SK-N-MC (cell line): ENCODE data around the gene GRB2.
A peak's percentile ranks its signal among the peaks of the same experiment; 100 is the strongest.
"Not testable (repeated sequence)": the region's sequence is repeated elsewhere in the genome, so short reads cannot be mapped to it uniquely, and the experiment has no call there.

Experiments used
- DNase-seq: peaks from one replicate; pipeline ENCODE4 v3.0.0-alpha.2; 2011; ENCODE audit warnings: low read depth, low spot score
- H3K27ac ChIP-seq: fragments of 200-600 bp; sonication (generic); 2 replicates; pipeline ENCODE4 v1.5.1; 2016; ENCODE audit warnings: mixed run types
- H3K36me3 ChIP-seq: fragments of 200-600 bp; sonication (generic); 2 replicates; pipeline ENCODE4 v1.6.1; 2017; ENCODE audit warnings: antibody characterized with exemption, low read length, mixed read lengths; ENCODE audit not compliant: insufficient read depth
- H3K4me3 ChIP-seq: fragments of 200-600 bp; sonication (generic); 2 replicates; pipeline ENCODE4 v1.5.1; 2016
- H3K9ac ChIP-seq: fragments of 200-600 bp; sonication (generic); 2 replicates; pipeline ENCODE4 v1.8.0; 2017; ENCODE audit warnings: mixed run types, mixed read lengths; ENCODE audit not compliant: insufficient read length
- H3K9me3 ChIP-seq: fragments of 200-600 bp; sonication (generic); 2 replicates; pipeline ENCODE4 v1.6.1; 2017; ENCODE audit warnings: low read depth, mild to moderate bottlenecking, antibody characterized with exemption, low read length, moderate library complexity, mixed read lengths
- EZH2 ChIP-seq: fragments of 200-600 bp; sonication (generic); IDR thresholded peaks from one replicate; pipeline ENCODE4 v1.6.1; 2017; ENCODE audit warnings: antibody characterized with exemption
- FOXP2 ChIP-seq: optimal IDR thresholded peaks from 2 replicates; pipeline ENCODE3; 2011; ENCODE audit warnings: mild to moderate bottlenecking, moderate library complexity; ENCODE audit not compliant: insufficient read depth; ENCODE audit errors: extremely low read length, control extremely low read depth
- POLR2AphosphoS5 ChIP-seq: IDR thresholded peaks from 2 replicates; pipeline ENCODE4 v1.6.1; 2012; ENCODE audit warnings: mild to moderate bottlenecking, low read depth, low read length, borderline replicate concordance

The GRB2 gene

DNA sequence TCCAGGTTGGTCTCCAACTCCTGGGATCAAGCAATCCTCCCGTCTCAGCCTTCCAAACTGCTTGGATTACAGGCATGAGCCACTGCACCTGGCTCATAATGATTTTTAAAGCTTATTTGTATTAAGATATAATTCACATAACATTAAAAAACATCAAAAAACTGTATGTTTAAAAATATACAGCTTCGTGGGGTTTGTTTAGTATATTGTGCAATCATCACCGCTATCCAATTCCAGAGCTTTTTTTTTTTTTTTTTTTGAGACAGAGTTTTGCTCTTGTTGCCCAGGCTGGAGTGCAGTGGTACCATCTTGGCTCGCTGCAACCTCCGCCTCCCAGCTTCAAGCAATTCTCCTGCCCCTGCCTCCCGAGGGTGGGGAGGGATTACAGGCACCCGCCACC, 105.2 kb downstream of the GRB2 start:
- TF ChIP-seq POLR2AphosphoS5 (no peak), FOXP2 (no peak), EZH2 (no peak)
- H3K4me3 ChIP-seq = no peak overlapping the region
- no peak overlapping the region for H3K9ac ChIP-seq
- no peaks in the 10 kb centered on the region for H3K9me3 ChIP-seq
- no peak overlapping the region for H3K27ac ChIP-seq
- no peaks in the 10 kb centered on the region for H3K36me3 ChIP-seq
- DNase-seq = no peak

DNA sequence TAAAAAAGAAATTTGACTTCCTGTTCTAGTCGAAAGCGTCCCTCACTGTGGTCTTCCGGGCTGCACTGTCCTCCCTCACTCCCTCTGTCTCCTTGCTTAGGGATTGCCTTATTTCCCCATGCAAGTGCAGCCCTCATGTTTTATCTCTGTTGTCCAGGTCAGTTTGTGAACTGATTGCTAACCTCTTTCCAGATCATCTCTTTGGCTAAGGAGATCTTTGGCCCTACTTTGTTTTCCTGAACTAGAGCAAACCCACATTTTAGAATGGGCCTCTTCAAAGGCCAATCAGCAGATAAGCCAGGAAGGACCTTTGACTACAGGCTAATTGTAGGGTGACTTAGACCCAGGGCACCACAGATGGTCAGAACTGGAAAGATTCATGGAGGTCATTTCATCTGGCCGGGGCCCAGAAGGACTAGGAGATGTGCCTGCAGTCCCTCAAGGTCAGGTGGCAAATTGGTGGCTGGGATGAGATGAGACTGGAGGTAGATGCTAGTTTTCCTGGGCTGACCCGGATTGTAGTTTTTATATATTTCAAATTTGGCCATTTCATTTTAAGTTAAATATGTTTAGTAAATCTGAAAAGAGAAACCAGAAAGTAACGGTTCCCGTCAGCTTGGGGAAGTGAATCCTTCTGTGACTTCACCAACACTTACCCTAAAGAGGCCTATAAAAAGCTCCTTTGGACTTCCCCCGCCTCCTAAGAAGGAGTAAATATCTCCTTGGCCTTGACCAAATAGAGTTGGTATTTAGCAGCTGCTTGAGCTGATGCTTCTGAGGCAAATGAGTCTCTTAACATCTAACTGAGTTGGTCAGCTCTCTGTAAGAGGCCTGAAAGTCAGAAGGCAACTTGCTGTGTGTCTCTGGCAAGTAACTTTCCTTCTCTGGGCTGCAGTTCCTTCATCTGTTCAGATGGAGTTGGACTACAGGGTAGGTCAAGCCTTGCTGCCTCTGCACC, 110.0 kb downstream of the GRB2 start:
- TF ChIP-seq POLR2AphosphoS5 = no peak
- no peak for TF ChIP-seq FOXP2
- no peak for TF ChIP-seq EZH2
- H3K4me3 ChIP-seq = no peak overlapping the region
- no peak overlapping the region for H3K9ac ChIP-seq
- H3K9me3 ChIP-seq = no peaks in the 10 kb centered on the region
- no peak overlapping the region for H3K27ac ChIP-seq
- no peaks in the 10 kb centered on the region for H3K36me3 ChIP-seq
- no peak for DNase-seq

DNA sequence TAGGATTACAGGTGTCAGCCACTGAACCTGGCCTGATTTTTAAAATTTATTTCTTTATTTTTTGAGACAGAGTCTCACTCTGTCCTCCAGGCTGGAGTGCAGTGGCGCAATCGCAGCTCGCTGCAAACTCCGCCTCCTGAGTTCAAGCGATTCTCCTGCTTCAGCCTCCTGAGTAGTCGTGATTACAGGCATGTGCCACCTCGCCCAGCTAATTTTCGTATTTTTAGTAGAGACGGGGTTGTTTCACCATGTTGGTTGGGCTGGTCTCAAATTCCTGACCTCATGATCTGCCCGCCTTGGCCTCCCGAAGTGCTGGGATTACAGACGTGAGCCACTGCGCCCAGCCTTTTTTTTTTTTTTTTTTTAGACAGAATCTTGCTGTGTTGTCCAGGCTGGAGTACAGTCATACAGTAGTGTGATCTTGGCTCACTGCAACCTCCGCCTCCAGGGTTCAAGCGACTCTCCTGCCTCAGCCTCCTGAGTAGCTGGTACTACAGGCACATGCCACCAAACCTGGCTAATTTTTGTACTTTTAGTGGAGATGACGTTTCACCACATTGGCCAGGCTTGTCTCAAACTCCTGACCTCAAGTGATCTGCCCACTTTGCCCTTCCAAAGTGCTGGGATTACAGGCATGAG, 112.5 kb downstream of the GRB2 start:
- not testable (repeated sequence) for H3K9ac ChIP-seq, DNase-seq, H3K27ac ChIP-seq, H3K36me3 ChIP-seq, H3K4me3 ChIP-seq, H3K9me3 ChIP-seq

DNA sequence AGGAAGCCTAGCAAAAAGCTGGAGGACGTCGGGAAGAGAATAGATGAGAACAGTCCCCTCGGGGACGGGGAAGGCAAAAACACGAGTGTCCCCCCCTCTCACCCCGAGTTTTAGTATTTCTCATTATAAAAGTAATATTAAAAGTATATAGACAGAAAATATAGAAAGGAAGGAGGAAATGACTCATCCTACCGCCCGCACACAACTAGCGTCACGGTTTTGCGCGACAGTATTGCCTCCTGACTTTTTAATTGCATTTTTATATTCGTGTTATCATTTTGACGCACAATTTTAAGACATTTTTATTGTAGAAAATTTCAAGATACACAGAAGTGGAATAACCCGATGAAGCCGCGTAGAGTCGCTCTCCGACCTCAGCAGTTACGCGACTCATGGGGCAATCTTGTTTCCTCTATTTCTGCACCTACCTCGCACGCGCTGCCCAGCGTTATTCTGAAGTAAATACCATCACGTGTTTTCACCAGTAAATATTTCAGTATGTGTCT, 115.6 kb downstream of the GRB2 start:
- no peak for DNase-seq
- TF ChIP-seq POLR2AphosphoS5 (no peak), EZH2 (no peak), FOXP2 (no peak)
- Histone ChIP-seq H3K9ac (peak overlapping the region; percentile 69), H3K27ac (peak overlapping the region; percentile 59; the same call in 1 of the 2 replicates), H3K36me3 (no peaks in the 10 kb centered on the region; the same call in 1 of the 2 replicates), H3K4me3 (peak overlapping the region; percentile 94), H3K9me3 (no peaks in the 10 kb centered on the region)

DNA sequence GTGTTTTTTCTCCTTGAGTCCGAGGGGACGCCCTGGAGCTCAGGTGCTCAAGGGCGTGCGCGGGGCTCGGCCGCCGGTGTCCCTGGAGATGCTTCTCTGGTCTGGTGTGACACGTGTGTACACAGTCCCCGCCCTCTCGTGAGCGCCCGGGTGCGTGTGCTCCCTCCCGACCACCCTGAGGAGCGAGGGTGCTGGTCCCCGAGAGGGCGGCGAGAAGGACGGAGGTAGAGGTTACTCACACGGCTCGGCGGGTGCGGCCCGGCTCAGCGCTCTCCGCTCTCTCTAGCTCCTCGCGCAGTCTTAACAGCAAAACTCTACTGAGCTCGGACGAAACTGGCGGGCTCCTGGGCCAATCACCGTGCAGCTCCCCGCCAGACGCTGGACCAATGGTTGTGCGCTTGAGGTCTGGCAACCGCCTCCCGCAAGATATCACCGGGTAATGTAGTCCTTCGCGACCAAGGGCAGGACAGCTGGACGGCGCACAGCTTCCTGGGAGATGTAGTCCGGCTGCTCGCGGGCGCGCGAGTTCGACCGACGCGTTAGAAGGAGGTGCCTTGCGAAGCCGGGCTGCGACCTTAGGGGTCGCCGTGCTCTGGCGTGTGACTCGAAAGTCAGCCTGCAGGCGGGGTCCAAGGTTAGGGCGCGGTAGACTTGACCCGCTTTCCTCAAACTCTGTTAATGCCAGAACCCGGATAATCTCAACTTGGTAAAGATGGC, 116.2 kb downstream of the GRB2 start, which contains the start of gene SLC25A19:
Gene SLC25A19 (minus strand): TSS at position 319 of the 717 bp plus-strand sequence. CDS start 2,669 bp downstream, outside the sequence.
- peak; percentile 91 for DNase-seq
- Histone ChIP-seq H3K27ac (peak within 1 kb of the TSS; percentile 59; the same call in 1 of the 2 replicates), H3K9ac (peak within 1 kb of the TSS; percentile 89), H3K36me3 (no peaks in the 10 kb centered on the region; the same call in 1 of the 2 replicates), H3K9me3 (no peaks in the 10 kb centered on the region), H3K4me3 (peak within 1 kb of the TSS; percentile 94)
- TF ChIP-seq FOXP2 = no peak
- TF ChIP-seq POLR2AphosphoS5 = peak; percentile 93

DNA sequence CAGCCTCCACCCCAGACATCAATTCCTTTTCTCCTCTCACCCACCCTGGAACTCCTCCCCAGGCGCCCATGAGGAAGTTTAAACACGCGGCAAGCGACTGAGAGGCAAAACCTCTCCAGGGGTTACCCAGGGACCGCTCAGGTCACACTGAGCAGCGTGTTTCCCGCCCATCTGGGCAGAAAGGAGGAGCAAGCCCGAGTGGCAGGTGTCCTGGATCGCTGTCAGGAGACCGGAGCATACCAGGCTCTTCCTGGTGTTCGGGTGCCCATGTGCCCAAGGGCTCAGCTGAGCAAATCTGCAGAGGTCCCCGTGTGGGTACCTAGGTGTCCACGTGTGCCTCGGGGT, 116.7 kb downstream of the GRB2 start:
- Histone ChIP-seq H3K9ac (peak overlapping the region; percentile 89), H3K36me3 (no peaks in the 10 kb centered on the region; the same call in 1 of the 2 replicates), H3K4me3 (peak overlapping the region; percentile 94), H3K9me3 (no peaks in the 10 kb centered on the region), H3K27ac (no peak overlapping the region)
- TF ChIP-seq FOXP2 (no peak), POLR2AphosphoS5 (no peak), EZH2 (no peak)
- DNase-seq = no peak

DNA sequence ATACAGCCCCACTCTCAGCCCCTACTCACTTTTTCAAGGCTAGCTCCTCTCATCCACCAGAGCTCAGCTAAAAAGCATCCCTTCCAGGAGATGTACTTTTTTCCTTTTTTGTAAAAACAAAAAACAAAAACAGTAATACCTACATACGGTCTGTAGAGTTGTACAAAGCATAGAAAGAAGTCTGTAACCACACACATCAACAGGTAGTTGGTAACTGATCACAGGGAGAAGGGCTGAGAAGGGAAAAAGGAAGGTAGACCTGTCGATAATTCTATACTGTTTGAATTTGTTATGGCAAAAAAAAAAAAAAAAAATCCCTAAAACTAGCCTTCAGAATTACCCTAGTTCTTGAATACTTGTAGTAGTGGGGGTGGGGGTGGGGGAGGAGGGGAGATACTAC, 117.1 kb downstream of the GRB2 start:
- H3K9me3 ChIP-seq = no peaks in the 10 kb centered on the region
- TF ChIP-seq EZH2 = no peak
- TF ChIP-seq POLR2AphosphoS5 = no peak
- no peak for TF ChIP-seq FOXP2
- peak overlapping the region; percentile 89 for H3K9ac ChIP-seq
- no peak overlapping the region for H3K27ac ChIP-seq
- peak overlapping the region; percentile 94 for H3K4me3 ChIP-seq
- no peak for DNase-seq
- no peaks in the 10 kb centered on the region; the same call in 1 of the 2 replicates for H3K36me3 ChIP-seq

DNA sequence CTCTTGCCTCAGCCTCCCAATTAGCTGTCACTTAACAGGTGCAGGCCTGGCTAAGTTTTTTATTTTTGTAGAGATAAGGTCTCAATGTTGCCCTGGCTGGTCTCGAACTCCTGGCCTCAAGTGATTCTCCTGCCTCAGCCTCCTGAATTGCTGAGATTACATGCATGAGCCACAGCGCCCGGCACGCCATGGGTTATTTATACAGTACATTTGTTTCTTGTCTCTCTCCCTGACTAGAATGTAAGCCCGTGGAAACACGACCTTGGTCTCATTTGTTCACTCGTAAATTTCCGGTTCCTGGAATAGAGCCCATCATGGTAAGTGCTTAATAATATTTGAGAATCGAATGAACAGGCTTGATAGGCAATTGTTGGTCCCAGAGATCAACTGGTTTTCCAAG, 118.3 kb downstream of the GRB2 start:
- Histone ChIP-seq H3K36me3 (no peaks in the 10 kb centered on the region; the same call in 1 of the 2 replicates), H3K4me3 (no peak overlapping the region), H3K9me3 (no peaks in the 10 kb centered on the region), H3K27ac (no peak overlapping the region), H3K9ac (no peak overlapping the region)
- TF ChIP-seq FOXP2 (no peak), POLR2AphosphoS5 (no peak), EZH2 (no peak)
- no peak for DNase-seq
